Neural crest cell (in vitro differentiated cells): Measurements from ENCODE around the gene MXRA5. TPM values are rescaled to one million over a fixed set of nuclear protein-coding genes. Genes with fewer than 3 reads are reported as not detected.
A peak's percentile ranks its signal among the peaks of the same experiment; 100 is the strongest.

ENCODE experiments used
- DNase-seq: peaks from one replicate; pipeline ENCODE4 v3.0.0; 2021; ENCODE audit warnings: low read depth, mixed read lengths, low spot score
- H3K27ac Mint-ChIP-seq: one replicate; pipeline ENCODE4 v1.8.0; 2021; ENCODE audit warnings: mild to moderate bottlenecking, mixed read lengths; ENCODE audit not compliant: unreplicated experiment
- H3K27me3 Mint-ChIP-seq: 2 replicates; pipeline ENCODE4 v1.8.0; 2021; ENCODE audit warnings: low read depth, mild to moderate bottlenecking, mixed read lengths
- H3K36me3 Mint-ChIP-seq: 2 replicates; pipeline ENCODE4 v1.8.0; 2021; ENCODE audit warnings: low read depth, mild to moderate bottlenecking, mixed read lengths
- H3K4me1 Mint-ChIP-seq: 2 replicates; pipeline ENCODE4 v1.8.0; 2021; ENCODE audit warnings: mixed read lengths
- H3K4me3 Mint-ChIP-seq: one replicate; pipeline ENCODE4 v1.8.0; 2021; ENCODE audit warnings: mild to moderate bottlenecking, mixed read lengths
- H3K9me3 Mint-ChIP-seq: 2 replicates; pipeline ENCODE4 v1.8.0; 2021; ENCODE audit warnings: mixed read lengths
- CTCF ChIP-seq: fragments of 200-600 bp; sonication (generic); conservative IDR thresholded peaks from 2 replicates; pipeline ENCODE4 v1.5.0; 2021; ENCODE audit warnings: antibody characterized with exemption, mild to moderate bottlenecking
- total RNA-seq: library from RNA; stranded (reverse); gene quantifications from 2 replicates; pipeline ENCODE4 v1.2.1, GENCODE V29; 2021

Gene MXRA5
- total RNA-seq, 1 donor from 2014 or later, result 1.3 TPM

GRCh38 chrX:3271834-3272186 lies 74.6 kb downstream of the MXRA5 start:
- H3K27ac Mint-ChIP-seq, result no peak overlapping the region
- peaks cover 19% of the 10 kb centered on the region for H3K4me1 Mint-ChIP-seq
- H3K4me3 Mint-ChIP-seq, result no peak overlapping the region
- no peak for TF ChIP-seq CTCF
- no peak for DNase-seq
- H3K27me3 Mint-ChIP-seq, result no peaks in the 10 kb centered on the region
- no peaks in the 10 kb centered on the region for H3K9me3 Mint-ChIP-seq
- H3K36me3 Mint-ChIP-seq, result peaks cover 5% of the 10 kb centered on the region

DNA sequence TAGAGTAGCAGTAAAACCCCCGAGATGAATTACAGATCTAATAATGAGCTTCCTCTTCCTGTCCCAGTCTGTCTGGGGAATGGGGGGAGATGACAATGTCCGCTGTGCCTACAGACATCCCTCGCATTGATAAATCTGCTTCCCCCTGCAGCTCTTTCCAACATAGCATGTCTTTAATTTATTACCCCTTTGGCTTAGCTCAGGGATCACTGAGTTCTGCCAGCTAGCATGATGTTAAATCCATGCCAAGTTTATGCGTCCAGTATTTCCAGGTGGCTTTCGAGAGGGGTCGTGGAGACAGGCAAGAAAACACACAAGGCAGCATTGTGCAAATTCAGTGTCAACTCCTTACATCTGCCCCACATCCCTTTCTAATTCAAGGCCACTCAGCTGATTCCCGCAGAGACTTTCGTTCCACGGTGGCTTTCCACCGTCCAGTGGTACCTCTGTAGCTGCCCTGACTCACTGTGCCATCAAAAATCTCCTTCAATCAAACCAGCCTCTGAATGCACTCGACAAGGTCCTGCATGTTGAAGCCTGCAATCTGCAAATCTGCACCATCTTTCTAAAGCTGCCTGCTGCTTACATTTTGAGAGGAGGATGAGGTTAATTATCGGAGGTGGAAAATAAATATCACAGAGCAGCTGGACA lies 75.1 kb downstream of the MXRA5 start:
- peak overlapping the region; percentile 69 for H3K27ac Mint-ChIP-seq
- H3K4me1 Mint-ChIP-seq, result peaks cover 19% of the 10 kb centered on the region
- no peaks in the 10 kb centered on the region for H3K27me3 Mint-ChIP-seq
- no peaks in the 10 kb centered on the region for H3K9me3 Mint-ChIP-seq
- DNase-seq, result no peak
- no peak overlapping the region for H3K4me3 Mint-ChIP-seq
- peaks cover 5% of the 10 kb centered on the region for H3K36me3 Mint-ChIP-seq
- TF ChIP-seq CTCF, result no peak

DNA sequence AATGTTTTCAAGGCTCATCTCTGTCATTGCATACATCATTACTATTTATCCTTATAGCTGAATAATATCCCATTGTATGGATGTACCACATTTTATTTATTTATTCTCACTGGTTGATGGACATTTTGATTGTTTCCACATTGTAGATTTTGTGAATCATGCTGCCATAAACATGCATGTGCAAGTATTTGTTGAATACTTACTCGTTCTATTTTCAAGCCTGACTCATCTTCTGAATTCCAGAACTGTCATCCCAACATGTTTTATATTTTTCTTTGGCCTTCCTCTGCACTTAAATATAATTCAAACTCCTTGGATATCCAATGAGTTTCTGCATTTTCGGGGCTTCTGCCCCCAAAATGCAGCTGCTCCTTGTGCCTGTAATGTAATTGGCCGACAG lies 77.6 kb downstream of the MXRA5 start:
- Mint-ChIP-seq H3K9me3 (no peaks in the 10 kb centered on the region), H3K36me3 (peaks cover 3% of the 10 kb centered on the region)
- no peak for TF ChIP-seq CTCF

DNA sequence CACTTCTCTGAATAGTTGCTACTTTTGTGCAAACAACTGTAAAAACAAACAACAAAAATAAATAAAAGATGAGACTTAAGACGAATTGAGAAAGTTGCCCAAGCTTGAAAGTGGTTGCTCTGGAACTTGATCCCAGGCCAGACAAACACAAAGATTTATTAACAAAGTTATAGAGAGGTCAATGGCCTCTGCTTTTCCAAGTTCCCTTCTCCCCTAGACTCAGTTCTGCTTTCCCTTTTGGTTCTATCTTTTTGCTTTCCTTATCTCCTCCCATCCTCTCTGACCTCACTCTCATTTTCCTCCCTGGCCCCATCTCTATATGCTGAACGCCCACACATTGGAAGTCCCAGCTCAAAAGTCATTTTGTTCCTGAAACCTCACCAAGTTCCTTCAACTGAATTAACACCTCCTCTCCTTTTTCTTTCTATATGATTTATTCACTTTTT lies 82.7 kb downstream of the MXRA5 start:
- Mint-ChIP-seq H3K9me3 (peaks cover 7% of the 10 kb centered on the region), H3K36me3 (peaks cover 3% of the 10 kb centered on the region), H3K27me3 (no peaks in the 10 kb centered on the region), H3K27ac (no peak overlapping the region), H3K4me1 (peaks cover 15% of the 10 kb centered on the region), H3K4me3 (no peak overlapping the region)
- DNase-seq, result no peak
- TF ChIP-seq CTCF, result no peak

More for the DNA sequence above, 77.6 kb downstream of the MXRA5 start:
- Mint-ChIP-seq H3K27me3 (no peaks in the 10 kb centered on the region), H3K27ac (no peak overlapping the region), H3K4me3 (no peak overlapping the region), H3K4me1 (peaks cover 21% of the 10 kb centered on the region)
- DNase-seq, result no peak

DNA sequence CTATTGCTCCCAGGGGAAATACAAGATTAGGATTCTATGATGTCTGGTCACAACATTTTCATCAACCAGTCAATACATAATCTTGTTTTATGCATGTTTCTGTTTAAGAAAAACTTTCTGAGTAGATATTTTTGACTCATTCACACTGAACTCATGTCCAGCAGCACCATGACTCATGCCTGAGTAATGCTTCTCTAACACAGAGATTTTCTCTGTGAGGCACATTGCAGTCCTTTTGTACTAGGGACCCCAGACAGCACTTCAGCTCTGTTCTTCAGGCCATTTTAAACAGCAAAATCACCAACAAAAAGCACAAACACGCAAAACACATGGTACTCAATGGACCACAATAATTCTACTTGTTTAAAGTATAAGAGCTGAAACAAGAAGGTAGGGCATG lies 83.6 kb downstream of the MXRA5 start:
- Mint-ChIP-seq H3K27ac (peak overlapping the region; percentile 73), H3K9me3 (peaks cover 7% of the 10 kb centered on the region)

More for the DNA sequence above, 83.6 kb downstream of the MXRA5 start:
- Mint-ChIP-seq H3K27me3 (no peaks in the 10 kb centered on the region), H3K4me3 (no peak overlapping the region), H3K36me3 (peaks cover 3% of the 10 kb centered on the region), H3K4me1 (peaks cover 15% of the 10 kb centered on the region)
- no peak for DNase-seq
- no peak for TF ChIP-seq CTCF
